CD4-positive, alpha-beta T cell (primary cell): ENCODE data around the gene SCNN1G. TPM values are rescaled to one million over a fixed set of nuclear protein-coding genes. Genes with fewer than 3 reads are reported as not detected.

Experiments
- ATAC-seq: fragments of 200-7000 bp; cut with Tn5 transposase; one replicate; pipeline ENCODE4 v1.10.0; 2022; ENCODE audit warnings: mild to moderate bottlenecking; ENCODE audit not compliant: poor library complexity
- CTCF ChIA-PET: fragments of 350-600 bp; sonication (Branson Sonifier 250); formaldehyde crosslinking; loops from one replicate; lab custom pipeline; 2021; ENCODE audit warnings: antibody characterized with exemption, inconsistent platforms; lab: Charles Lee
- POLR2A ChIA-PET: fragments of 350-600 bp; sonication (Branson Sonifier 250); formaldehyde crosslinking; loops from one replicate; lab custom pipeline; 2021; ENCODE audit warnings: antibody characterized with exemption, inconsistent platforms; lab: Charles Lee
- DNase-seq, 14 experiments: peaks; one replicate each; pipeline ENCODE4 v3.0.0-alpha.2; 2013 to 2020; ENCODE audit warnings: mixed read lengths in 2 of 14
- H3K27ac ChIP-seq, 2 donors: one replicate each; pipeline versions ENCODE4 v1.5.1 to v1.7.0; 2013; ENCODE audit warnings: low read length in 2 of 2, low read depth in 1 of 2, mild to moderate bottlenecking in 1 of 2
- H3K27me3 ChIP-seq, 2 experiments: 1 replicate in 1 of 2; 2 replicates in 1 of 2; pipeline versions ENCODE4 v1.6.1 to v1.7.0; 2013; ENCODE audit warnings: low read length in 2 of 2, control low read depth in 1 of 2, mild to moderate bottlenecking in 1 of 2, moderate library complexity in 1 of 2; ENCODE audit not compliant: insufficient read depth in 2 of 2, control insufficient read depth in 1 of 2
- H3K36me3 ChIP-seq: one replicate; pipeline ENCODE4 v1.6.1; 2013; ENCODE audit warnings: low read length, control low read depth; ENCODE audit not compliant: insufficient read depth
- H3K4me1 ChIP-seq: one replicate; pipeline ENCODE4 v1.6.1; 2013; ENCODE audit warnings: low read length, control low read depth; ENCODE audit not compliant: insufficient read depth
- H3K4me3 ChIP-seq: one replicate; pipeline ENCODE4 v1.5.1; 2013; ENCODE audit warnings: mild to moderate bottlenecking, low read length, moderate library complexity
- H3K9me3 ChIP-seq, 2 experiments: 1 replicate in 1 of 2; 2 replicates in 1 of 2; pipeline versions ENCODE4 v1.6.1 to v1.7.0; 2013; ENCODE audit warnings: low read length in 2 of 2, mild to moderate bottlenecking in 2 of 2, control low read depth in 1 of 2, moderate library complexity in 1 of 2; ENCODE audit not compliant: control insufficient read depth in 1 of 2, insufficient read depth in 1 of 2
- H3K27ac Mint-ChIP-seq: one replicate; pipeline ENCODE4 v1.8.0; 2020; ENCODE audit warnings: mixed read lengths
- H3K27me3 Mint-ChIP-seq: one replicate; pipeline ENCODE4 v1.8.0; 2021; ENCODE audit warnings: mixed read lengths
- H3K36me3 Mint-ChIP-seq: one replicate; pipeline ENCODE4 v1.8.0; 2021; ENCODE audit warnings: low read depth, mixed read lengths
- H3K4me1 Mint-ChIP-seq: one replicate; pipeline ENCODE4 v1.8.0; 2021; ENCODE audit warnings: low read depth, mixed read lengths
- H3K4me3 Mint-ChIP-seq: one replicate; pipeline ENCODE4 v1.8.0; 2020; ENCODE audit warnings: mild to moderate bottlenecking, mixed read lengths
- H3K9me3 Mint-ChIP-seq: one replicate; pipeline ENCODE4 v1.8.0; 2020; ENCODE audit warnings: mixed read lengths
- intact Hi-C, 2 experiments: fragments of 100-400 bp; cut with DNase I in 1 of 2; cut with micrococcal nuclease in 1 of 2; formaldehyde crosslinking; loops; one replicate each; pipeline versions ENCODE4 v1.15.1 to v1.9.0; 2023 to 2025; cut with DNase I, micrococcal nuclease
- total RNA-seq, 174 experiments: library from RNA in 2 of 174; stranded (reverse) in 2 of 174; gene quantifications; one replicate each; pipeline ENCODE4 v1.2.3 and lab custom pipeline; 2021 to 2026
- TF ChIP-seq, protein P1 (sequence below): fragments of 200-600 bp; IDR thresholded peaks from one replicate; pipeline ENCODE4 v1.8.0; 2022; ENCODE audit warnings: antibody characterized with exemption, mild to moderate bottlenecking

Gene SCNN1G
- total RNA-seq, 2 experiments from 2014 or later = not detected

DNA sequence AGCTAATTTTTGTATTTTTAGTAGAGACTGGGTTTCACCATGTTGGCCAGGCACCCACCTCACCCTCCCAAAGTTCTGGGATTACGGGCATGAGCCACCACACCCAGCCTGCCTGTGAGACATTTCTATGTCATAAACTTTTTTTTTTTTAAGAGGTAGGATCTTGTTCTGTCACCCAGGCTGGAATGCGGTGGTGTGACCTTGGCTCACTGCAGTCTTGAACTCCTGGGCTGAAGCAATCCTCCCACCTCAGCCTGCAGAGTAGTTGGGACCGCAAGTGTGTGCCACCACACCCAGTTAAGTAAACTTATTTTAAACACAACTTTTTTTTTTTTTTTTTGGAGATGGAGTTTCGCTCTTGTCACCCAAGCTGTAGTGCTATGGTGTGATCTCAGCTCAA is 47.2 kb downstream of the SCNN1G start:
- intact Hi-C loops = no loop called here
- ATAC-seq = no peak
- CTCF ChIA-PET = no interaction called here

DNA sequence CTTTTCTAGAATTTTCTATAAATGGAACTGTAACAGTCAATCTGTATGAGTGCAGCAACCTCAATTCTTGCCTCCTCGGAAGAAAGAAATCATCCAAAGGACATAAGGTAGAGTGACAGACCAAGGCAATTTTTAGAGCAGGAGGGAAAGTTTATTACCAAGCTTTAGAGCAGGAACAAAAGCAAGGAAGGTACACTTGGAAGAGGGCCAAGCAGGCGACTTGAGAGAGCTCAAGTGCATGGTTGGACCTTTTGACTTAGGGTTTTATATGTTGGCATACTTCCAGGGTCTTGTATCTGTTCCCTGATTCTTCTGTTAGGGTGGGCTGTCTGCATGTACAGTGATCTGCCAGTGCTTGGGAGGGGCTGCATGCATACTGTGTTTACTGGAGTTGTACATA is 50.3 kb downstream of the SCNN1G start:
- no peaks in the 10 kb centered on the region for H3K9me3 ChIP-seq
- TF ChIP-seq, protein P1, sequence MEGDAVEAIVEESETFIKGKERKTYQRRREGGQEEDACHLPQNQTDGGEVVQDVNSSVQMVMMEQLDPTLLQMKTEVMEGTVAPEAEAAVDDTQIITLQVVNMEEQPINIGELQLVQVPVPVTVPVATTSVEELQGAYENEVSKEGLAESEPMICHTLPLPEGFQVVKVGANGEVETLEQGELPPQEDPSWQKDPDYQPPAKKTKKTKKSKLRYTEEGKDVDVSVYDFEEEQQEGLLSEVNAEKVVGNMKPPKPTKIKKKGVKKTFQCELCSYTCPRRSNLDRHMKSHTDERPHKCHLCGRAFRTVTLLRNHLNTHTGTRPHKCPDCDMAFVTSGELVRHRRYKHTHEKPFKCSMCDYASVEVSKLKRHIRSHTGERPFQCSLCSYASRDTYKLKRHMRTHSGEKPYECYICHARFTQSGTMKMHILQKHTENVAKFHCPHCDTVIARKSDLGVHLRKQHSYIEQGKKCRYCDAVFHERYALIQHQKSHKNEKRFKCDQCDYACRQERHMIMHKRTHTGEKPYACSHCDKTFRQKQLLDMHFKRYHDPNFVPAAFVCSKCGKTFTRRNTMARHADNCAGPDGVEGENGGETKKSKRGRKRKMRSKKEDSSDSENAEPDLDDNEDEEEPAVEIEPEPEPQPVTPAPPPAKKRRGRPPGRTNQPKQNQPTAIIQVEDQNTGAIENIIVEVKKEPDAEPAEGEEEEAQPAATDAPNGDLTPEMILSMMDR = no peak
- no peak overlapping the region for H3K4me3 Mint-ChIP-seq
- H3K27me3 ChIP-seq = peaks cover 2 to 3% of the 10 kb centered on the region in 2 experiments
- no peaks in the 10 kb centered on the region for H3K36me3 ChIP-seq
- H3K4me3 ChIP-seq = no peak overlapping the region
- POLR2A ChIA-PET = no interaction called here
- peaks cover 19% of the 10 kb centered on the region for H3K27me3 Mint-ChIP-seq
- ATAC-seq (no peak), DNase-seq (no peak)
- H3K27ac Mint-ChIP-seq = no peak overlapping the region
- CTCF ChIA-PET = no interaction called here
- no peaks in the 10 kb centered on the region for H3K9me3 Mint-ChIP-seq
- intact Hi-C loops = no loop called here
- H3K4me1 Mint-ChIP-seq = no peaks in the 10 kb centered on the region
- H3K4me1 ChIP-seq = no peaks in the 10 kb centered on the region
- no peaks in the 10 kb centered on the region for H3K36me3 Mint-ChIP-seq
- no peak overlapping the region for H3K27ac ChIP-seq

More for the DNA sequence above, 47.2 kb downstream of the SCNN1G start:
- Mint-ChIP-seq H3K27me3 (peaks cover 10% of the 10 kb centered on the region), H3K27ac (no peak overlapping the region), H3K36me3 (no peaks in the 10 kb centered on the region), H3K4me1 (no peaks in the 10 kb centered on the region), H3K9me3 (no peaks in the 10 kb centered on the region), H3K4me3 (no peak overlapping the region)
- no peak overlapping the region for H3K4me3 ChIP-seq
- no peak for DNase-seq
- no peaks in the 10 kb centered on the region for H3K4me1 ChIP-seq
- H3K27me3 ChIP-seq = peaks cover 3 to 4% of the 10 kb centered on the region in 2 experiments
- no peaks in the 10 kb centered on the region for H3K9me3 ChIP-seq
- H3K36me3 ChIP-seq = no peaks in the 10 kb centered on the region
- TF ChIP-seq, protein P1 = no peak
- H3K27ac ChIP-seq = no peak overlapping the region
- POLR2A ChIA-PET = no interaction called here

DNA sequence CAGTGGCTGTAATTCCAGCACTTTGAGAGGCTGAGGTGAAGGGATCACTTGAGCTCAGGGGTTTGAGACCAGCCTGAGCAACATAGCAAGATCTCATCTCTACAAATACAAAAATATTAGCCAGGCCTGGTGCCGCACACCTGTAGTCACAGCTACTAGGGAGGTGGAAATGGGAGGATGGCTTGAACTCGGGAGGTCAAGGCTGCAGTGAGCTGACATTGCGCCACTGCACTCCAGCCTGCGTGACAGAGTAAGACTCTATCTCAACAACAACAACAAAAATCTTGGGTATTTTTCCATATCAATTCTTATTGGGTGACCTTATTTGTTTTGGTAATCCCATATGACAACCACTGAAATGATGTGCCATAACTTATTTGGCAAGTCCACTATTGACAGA is 52.6 kb downstream of the SCNN1G start:
- ATAC-seq = no peak
- no peak overlapping the region for H3K27ac Mint-ChIP-seq
- no peaks in the 10 kb centered on the region for H3K4me1 Mint-ChIP-seq
- no peak overlapping the region for H3K4me3 ChIP-seq
- peaks cover 2 to 3% of the 10 kb centered on the region in 2 experiments for H3K27me3 ChIP-seq
- ChIA-PET CTCF (interaction anchor here (0.8 kb wide), 1 partner anchor 17 kb away, joined by 4 read pairs; no protein-coding TSS in a partner anchor), POLR2A (no interaction called here)
- no peak for DNase-seq
- TF ChIP-seq, protein P1 = no peak
- H3K27me3 Mint-ChIP-seq = peaks cover 24% of the 10 kb centered on the region
- H3K4me3 Mint-ChIP-seq = no peak overlapping the region
- H3K36me3 Mint-ChIP-seq = no peaks in the 10 kb centered on the region
- no peak overlapping the region for H3K27ac ChIP-seq
- no peaks in the 10 kb centered on the region for H3K36me3 ChIP-seq
- intact Hi-C loops = no loop called here
- no peaks in the 10 kb centered on the region for H3K4me1 ChIP-seq
- no peaks in the 10 kb centered on the region for H3K9me3 Mint-ChIP-seq
- no peaks in the 10 kb centered on the region for H3K9me3 ChIP-seq
